Stimulated activated CD4-positive, alpha-beta T cell treated with anti-CD3 and anti-CD28 coated beads, Interleukin-12 subunit alpha, Interleukin-12 subunit beta, amount 100 ng/mL, for 24 hours (primary cell): Measurements from ENCODE around the gene RERE.

Source experiments
- DNase-seq, 2 experiments: peaks; one replicate each; pipeline ENCODE4 v3.0.0-alpha.2; 2020; ENCODE audit warnings: low read depth in 2 of 2

Gene RERE

DNA sequence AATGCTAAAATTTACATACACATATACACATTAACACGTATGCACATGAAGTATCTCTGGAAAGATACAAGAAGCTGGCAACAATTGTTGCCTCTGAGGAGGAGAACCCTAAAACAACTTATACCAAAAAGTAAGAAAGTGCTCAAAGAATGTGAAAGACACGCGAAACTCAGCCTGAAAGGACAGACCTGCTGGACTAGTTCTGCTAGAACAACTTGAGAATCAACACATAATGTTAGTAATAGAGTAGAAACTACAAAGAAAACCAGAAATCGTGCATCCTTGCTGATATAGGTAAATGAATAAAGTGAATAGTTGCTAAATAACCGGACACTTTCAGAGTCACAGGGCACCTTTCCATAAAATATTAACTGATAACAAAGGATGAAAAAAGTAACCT, 242.5 kb downstream of the RERE start:
- DNase-seq, result no peak

DNA sequence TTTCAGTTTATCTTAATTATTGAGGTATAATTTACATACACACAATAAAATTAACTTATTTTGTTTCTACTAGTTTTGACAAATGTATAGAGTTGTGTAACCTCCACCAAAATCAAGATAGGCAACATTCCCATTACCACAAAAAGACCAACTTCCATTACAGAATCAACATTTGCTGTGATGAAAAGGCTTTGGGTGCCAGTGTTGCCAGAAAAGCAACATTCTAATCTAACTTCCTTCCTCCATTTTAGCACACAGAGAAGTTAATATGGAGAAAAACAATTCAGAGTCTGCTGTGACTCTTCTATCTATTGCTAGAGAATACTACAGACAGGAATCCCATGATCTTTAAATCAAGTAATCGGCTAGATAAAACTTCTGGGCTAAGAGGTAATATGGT, 245.3 kb downstream of the RERE start:
- no peak for DNase-seq

DNA sequence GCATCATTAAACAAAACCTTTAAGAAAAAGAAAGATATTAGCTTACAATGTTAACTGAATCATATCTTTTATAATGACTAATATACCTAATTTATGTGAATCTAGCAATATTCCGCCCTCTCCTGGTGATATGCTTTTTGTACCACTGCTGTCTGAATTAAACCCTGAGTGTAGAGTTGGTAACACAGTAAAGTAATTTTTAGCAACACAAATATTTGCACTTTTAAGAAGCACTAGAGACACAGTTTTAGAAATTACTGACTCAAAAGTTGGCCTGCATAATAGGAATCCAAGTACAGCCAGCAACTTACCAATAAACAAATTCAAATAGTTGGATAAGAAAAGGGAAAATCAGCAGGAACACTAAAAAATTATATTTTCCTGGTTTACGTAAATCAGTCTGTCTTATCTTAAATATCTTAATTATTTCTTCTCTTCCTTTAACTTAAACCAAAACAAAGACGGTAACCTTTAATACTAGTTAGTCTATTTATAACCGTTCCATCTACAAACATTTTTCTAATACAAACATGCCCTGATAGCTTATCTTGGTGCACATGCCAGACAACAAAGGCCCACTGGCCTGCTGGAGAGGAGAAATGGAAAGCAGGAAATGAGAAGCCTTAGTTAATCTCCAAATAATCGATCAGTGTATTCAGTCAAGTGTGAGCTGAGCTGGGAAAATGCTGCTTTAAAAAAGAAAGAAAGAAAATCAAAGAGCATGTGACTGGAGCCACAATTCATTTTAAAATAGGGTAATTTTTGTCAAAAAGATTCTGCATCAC, 246.0 kb downstream of the RERE start:
- no peak for DNase-seq

DNA sequence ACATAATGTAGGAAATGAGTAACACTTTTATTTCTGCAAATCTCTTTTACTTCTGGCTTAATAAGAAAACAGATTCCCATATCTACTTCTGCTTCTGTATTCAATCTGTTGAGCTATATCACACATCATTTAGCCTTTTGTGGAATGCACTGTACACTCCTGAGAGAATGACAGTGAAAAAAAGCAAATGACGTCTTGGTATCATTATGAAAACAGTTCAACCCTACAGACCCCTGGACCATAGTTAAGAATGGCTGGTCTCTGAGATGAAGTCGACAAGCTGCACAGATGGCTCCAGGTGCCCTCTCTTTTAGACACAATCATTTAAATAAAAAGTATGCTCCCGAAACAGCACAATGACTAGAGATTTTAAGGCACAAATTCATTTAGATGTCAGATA, 247.0 kb downstream of the RERE start:
- no peak for DNase-seq

DNA sequence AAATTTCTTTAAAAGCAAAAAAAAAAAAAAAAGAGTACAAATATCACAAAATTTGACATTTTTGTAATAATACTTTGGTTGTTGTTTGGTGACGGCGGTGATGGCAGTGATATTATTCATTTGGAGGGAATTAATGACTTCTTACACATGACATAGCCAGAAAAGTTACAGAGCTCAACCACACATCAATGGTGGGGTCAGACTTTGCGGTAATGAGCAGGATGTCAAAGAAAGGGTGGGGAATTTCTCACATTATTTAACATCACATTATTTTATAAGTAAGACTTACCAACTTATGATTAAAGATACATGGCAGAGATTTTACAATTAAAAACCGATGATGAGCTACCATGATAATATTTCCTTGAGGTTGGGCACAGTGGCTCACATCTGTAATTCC, 248.2 kb downstream of the RERE start:
- DNase-seq, result no peak

DNA sequence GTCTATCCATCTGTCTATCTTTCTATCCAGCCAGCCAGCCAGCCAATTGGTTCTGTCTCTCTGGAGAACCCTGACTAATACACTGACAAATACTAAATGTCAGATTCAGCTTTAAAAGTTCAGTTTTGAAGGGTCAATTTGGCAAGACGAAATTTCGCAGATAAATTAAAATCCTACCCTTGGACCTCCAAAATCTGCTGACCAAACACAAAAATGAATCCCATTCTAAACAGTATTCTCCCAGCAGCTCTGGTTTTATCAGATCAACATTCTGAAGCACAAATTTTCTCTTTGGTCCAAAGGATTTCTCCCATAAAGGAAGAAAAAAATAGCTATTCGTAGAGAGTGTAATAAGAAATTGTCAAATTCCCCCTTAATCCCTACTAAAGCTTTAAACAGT, 248.6 kb downstream of the RERE start:
- no peak for DNase-seq

DNA sequence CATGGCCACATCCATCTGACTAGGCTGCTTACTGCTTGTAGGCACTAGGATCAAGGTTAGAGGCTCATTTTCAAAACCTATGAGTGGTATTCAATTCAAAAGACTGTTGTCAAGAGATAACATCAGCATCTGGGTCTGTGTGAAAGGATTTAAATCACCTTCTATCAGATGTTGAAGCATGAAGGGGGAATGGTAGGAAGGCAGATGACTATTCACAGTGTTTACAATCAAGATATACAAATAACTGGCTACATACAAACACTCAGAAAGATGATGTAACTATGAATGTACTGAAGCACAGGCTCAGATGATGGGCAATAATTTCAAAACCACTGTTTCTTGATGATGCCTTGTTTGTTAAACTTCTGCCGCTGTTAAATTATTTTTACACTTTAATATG, 250.3 kb downstream of the RERE start:
- no peak for DNase-seq

DNA sequence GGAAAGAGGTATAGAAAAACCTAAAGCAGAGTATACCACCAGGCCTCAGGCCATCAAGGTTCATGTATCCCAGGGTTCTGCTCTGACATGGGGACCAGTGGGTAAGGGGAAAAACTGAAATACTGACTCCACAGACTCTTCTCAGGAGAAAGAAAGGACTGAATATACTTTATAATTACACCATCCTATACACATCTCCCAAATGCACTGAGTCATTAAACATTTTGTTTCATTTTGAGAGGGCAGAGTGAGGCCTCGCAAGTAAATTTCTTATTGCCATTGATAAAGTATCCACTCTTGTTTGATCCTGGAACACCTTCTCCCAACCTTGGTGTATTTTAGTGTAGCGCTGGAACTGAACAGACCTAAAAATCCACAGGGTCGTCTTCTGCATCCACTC, 251.6 kb downstream of the RERE start:
- no peak for DNase-seq

DNA sequence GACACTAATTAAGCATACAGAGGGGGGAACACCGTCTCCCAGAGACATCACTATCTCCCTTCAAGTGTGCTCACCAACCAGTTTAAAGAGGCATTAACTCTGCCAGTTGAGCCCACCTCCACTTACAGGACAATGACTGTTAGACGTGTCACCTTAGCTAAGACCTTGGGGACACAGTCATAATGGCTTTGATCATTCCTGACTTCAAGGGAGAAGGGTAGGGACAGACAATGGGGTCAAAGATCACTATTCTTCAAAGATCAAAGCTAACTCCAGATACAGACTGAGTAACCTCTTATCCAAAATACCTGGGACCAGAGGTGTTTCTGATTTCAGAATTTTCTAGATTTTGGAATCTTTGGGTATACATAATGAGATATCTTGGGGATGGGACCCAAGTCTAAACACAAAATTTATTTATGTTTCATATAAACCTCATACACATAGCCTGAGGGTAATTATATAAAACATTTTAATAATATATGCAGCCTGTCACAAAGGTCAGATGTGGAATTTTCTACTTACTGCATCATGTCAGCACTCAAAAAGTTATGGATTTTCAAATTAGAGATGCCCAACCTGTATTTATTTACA, 253.4 kb downstream of the RERE start:
- no peak for DNase-seq

DNA sequence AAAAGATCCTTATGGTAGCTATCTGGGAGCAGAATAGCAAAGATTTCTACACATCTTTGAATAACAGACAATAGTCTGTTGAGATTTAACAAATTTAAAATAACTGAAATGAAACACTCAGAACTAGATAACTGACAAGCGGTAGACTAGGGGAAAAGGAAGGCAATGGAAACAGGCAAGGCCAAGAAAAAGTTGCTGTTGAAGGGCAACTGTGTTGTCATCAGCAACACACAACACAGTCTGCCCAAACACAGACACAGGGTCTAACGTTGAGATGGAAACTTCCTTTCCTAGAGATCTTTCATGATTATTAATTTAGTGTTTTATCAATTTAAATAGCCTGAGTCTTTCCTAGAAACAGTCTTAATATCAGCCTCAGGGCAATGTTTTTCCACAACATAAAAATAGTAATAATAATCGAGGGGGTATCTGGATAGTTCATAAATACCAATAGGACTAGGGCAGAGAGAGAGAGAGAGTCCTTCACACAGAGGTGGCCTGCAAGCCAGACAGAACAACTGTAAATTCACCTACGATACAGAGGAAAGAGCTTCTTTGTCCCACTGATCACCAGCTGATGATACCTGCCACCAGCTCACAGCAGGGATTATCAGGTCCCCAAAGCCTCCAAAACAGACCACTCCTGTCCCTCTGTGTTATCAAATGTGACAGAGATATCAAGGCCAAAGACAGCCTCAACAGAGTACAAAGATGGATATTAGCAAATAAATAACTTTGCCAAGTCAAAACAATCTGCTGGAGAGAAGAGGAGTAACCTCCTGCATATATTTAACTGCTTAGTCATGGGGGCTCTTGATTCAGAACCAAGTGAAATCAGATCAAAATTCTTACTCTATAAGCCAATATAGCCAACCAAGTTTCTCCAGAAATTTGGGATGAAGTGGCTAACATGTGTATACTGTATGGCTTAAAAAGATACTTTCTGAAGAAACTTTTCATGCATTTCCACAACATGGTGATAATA, 254.3 kb downstream of the RERE start:
- no peak for DNase-seq

DNA sequence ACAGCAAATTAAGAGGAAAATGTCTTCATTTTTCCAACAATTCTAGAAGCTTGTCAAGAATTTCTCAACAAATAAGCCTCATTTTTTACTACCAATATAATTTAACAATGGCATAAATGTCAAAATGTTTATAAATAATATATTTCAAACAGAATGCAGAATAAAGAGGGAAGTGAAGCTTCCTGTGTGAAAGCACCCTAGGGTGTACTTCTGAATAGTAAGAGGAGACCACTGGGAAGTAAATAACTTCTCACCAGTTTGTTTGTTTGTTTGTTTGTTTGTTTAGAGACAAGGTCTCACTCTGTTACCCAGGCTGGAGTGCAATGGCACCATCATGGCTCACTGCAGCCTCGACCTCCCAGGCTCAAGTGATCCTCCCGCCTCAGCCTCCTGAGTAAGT, 255.2 kb downstream of the RERE start:
- DNase-seq, result no peak

DNA sequence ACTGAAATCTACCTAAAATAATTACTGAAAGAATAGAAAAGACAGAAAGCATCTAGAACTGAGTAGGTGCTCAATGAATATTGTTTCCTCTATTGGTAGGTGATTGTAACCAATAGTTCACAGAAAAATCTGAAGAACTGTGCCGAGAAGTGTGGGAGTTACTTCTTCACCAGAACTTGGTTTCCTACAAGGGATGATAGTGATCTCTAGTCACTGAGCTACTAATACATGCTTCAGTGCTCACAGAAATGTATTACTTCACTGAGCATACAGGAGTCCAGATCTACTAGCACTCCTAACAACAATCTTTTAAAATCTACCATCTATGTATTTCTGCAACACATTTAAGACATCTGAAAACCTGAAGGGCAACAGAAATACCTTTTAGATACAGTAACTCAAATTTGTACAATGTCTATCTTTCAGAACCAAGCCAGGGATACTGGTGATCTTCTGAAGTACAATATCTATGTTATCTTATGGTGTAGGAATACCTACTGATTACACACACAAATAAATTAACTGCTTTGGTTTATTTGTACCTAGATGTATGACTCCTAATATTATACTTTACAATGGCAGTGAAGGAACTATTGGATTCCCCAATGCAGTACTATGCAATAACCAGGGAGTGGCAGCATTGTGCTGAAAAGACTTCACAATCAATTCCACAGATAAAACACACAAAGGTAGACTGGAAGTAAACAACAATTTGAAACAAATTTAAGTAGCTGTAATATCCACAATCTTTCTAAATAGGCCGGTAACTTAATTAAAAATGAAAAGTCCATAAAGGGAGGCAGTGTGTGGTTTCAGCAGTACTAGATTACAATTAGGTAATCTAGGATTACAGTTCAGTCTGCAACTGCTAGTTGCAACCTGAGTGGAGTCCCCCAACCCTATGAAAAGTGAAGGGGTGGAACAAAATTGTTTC, 256.6 kb downstream of the RERE start:
- no peak for DNase-seq

DNA sequence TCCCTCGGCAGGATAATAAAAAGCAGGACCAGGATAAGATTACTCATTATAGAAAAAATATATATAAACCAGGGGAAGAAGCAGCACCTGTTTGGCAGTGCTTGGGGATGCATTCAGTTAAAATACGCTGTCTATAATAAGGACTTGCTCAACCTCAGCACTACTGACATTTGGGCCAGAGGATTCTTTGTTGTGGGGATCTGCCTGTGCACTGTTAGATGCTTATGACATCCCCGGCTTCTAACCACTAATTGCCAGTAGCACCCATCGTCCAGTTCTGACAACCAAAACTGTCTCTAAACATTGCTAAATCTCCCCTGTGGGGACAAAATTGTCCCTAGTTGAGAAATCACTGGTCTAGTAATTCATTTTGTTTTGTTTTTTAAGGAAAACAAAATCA, 257.4 kb downstream of the RERE start:
- no peak for DNase-seq

DNA sequence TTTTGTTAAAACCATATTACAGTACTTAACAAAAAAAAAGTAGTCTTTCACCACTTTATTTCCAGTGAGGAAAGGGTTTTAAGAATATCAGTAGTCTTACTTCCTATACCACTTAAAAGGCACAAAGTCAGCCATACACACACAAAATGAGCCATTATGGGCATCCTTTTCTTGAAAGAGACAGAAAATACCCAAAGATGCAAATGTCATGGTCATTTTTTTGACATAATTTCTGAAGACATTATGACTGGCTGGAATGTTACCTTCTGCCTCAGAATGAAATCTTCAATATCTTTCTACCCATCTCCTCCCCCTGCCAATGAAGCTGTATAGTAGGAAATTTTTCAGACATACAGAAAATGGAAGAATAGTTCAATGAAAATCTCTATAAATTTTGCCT, 261.9 kb downstream of the RERE start:
- DNase-seq, result no peak

DNA sequence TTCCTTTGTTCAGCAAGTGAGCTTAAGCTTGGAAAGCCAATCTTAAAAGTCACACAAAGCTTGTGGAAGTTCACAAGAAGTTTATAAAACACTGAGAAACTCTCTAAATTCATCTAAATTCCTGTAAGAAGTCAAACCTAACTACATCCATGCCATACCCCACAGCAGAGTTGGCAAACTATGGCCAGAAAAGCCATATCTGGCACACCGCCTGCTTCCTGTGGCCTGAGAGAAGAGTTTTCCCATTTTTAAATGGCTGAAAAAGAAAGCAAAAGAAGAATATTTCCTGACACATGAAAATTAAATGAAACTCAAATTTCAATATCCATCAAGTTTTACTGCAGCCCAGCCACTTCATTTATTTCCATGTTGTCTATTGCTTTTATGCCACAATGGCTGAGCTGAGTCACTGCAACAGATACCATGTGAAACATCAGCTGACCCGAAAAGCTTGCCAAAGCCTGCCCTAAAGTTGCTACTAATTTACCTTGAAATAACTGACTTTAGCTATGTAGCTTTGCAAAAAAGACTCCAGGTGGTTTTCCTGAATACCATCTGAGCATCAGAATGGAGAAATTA, 262.4 kb downstream of the RERE start:
- DNase-seq, result no peak

DNA sequence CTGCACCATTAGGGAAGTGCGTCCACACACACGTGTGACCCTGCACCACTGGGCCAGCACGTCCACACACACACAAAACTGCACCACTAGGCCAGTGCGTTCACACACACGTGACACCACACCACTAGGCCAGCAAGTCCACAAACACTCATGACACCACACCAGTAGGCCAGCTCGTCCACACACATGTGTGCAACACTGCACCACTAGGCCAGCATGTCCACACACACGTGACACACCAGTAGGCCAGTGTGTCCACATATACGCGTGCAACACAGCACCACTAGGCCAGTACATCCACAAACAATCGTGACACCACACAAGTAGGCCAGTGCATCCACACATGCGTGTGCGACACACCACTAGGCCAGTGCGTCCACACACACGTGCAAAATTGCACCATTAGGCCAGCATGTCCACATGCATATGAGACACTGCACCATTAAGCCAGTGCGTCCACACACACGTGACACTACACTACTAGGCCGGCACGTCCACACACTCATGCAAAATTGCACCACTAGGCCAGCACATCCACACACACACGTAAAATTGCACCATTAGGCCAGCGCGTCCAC, 264.5 kb downstream of the RERE start:
- no peak for DNase-seq

DNA sequence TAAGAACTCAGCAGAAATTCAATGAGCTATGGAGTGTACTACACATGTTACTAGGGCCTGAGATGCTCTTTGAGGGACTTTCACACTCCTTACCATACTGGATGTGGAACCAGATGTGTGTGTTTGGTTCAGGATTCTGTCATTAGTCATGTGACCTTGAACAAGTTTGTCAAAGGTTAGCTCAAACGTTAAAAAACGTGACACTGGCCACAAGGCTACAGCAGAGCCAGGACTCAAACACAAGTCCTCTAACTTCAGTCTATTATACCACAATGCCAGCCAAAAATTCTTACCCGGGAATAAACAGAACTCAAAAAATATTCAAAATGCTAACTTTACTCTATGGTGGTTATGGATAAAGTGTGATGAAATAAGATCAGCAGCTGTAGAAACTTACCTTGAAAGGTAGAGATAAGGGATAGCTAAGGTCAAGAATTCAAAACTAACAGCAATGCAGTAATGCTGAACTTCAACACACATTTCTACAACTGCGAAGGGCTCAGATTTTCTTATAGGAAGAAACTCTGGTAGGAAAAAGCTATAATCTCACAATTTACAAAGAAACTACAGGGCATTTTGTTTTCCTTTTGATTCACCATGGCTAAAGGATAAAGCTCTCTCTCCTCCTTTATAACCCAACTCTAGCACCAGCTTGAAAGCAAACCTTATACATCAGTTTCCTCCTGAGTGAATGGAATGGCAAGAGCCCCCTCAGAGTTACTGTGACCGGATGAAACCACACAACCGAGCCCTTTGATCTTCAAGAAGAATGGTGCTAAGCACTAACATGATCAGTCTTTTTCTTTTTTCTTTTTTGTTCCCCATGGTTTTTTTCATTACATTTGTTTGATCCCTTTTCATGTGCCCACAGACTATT, 265.6 kb downstream of the RERE start:
- no peak for DNase-seq

DNA sequence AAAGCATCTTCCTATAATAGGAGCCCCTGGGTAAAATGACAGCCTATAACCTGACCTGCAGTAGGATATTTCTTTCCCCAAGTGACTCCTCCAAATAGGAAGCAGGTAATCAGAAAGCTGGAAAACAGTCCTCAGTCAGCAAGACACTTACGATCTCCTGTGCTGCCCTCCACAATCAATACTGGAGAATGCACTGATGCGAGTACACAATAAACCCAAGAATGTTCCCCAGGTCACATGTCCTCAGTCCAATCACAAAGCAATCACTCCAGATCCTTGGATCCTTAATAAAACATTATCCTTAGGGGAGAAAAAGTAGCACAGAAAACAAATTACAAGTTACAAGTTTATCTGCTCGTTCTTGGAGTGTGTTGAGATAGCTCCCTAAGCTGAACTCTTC, 266.4 kb downstream of the RERE start:
- DNase-seq, result no peak

DNA sequence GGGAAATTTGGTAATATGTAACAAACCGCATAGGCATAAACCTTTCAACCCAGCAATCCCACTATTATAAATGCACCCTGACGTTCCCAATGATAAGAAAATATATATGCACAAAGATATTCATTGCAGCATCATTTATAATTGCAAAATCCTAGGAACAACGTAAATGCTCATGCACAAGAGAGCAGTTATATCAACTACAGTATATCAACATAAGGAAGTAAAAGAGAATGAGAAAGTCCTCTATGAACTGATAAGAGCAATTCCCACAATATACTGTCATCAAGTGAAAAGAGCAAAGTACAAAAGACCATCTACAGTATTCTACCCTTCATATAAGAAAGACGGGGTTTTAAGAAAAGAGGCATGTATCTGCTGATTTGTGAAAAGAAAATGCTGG, 269.6 kb downstream of the RERE start:
- DNase-seq, result no peak

DNA sequence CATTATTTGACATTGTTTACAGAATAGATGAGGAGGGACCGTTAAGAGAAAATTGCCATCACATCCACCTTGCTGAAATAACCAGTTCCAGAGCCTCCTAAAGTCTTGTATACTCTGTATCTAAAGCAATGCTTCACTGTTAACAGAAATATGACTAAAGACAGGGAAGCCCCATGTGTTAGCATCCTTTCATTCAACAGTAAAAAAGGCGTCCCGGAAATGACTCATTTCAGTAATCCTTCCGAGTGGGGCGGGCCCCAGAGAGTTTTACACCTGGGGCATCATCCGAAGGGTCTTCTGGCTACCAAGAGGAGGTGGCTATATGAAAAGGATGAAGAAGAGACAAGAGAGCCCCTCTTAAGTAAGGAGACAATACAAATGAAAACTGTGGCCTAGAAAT, 272.4 kb downstream of the RERE start:
- DNase-seq, result no peak
